Measurements from ENCODE around the gene NSUN2.

- TF ChIP-seq CTCF (IDR thresholded peaks at IDR 0.05) = no peak
- TF ChIP-seq POLR2A (IDR thresholded peaks at IDR 0.05) = no peak
- no peak for TF ChIP-seq EP300 (IDR thresholded peaks at IDR 0.05)
Observed at GRCh38 chr5:6602441-6602840, 30.4 kb downstream of the NSUN2 start.

Measured in ovary (tissue), 3 donors.